Gastrocnemius medialis (tissue), 4 donors: Measurements from ENCODE around the gene MARCHF3. TPM values are rescaled to one million over a fixed set of nuclear protein-coding genes. Genes with fewer than 3 reads are reported as not detected.

Source experiments
- ATAC-seq, 2 donors: fragments of 150-250 bp; one replicate each; pipeline ENCODE4 v1.9.1; 2016
- DNase-seq, 2 donors: peaks; one replicate each; pipeline ENCODE4 v3.0.0-alpha.2; 2019
- H3K27ac ChIP-seq, 4 donors: fragments of 200-600 bp; sonication (generic); 1 replicate in 1 of 4; 2 replicates in 3 of 4; pipeline ENCODE4 v1.5.1; 2016 to 2018; ENCODE audit warnings: mild to moderate bottlenecking in 2 of 4, moderate library complexity in 1 of 4
- H3K27me3 ChIP-seq, 3 donors: fragments of 200-600 bp; sonication (generic) in 2 of 3; 1 replicate in 1 of 3; 2 replicates in 2 of 3; pipeline versions ENCODE4 v1.5.1 to v1.6.0; 2016 to 2019; ENCODE audit warnings: mild to moderate bottlenecking in 1 of 3, moderate library complexity in 1 of 3
- H3K36me3 ChIP-seq, 2 donors: fragments of 200-600 bp; sonication (generic) in 1 of 2; one replicate each; pipeline ENCODE4 v1.5.1; 2017 to 2018
- H3K4me1 ChIP-seq, 2 donors: fragments of 200-600 bp; sonication (generic) in 1 of 2; one replicate each; pipeline ENCODE4 v1.5.1; 2016 to 2017; ENCODE audit warnings: mild to moderate bottlenecking in 2 of 2
- H3K4me3 ChIP-seq, 4 donors: fragments of 200-600 bp; sonication (generic) in 3 of 4; 1 replicate in 1 of 4; 2 replicates in 3 of 4; pipeline ENCODE4 v1.5.1; 2016 to 2019; ENCODE audit warnings: mild to moderate bottlenecking in 2 of 4
- H3K9me3 ChIP-seq, 3 donors: fragments of 200-600 bp; sonication (generic) in 2 of 3; 1 replicate in 1 of 3; 2 replicates in 2 of 3; pipeline ENCODE4 v1.5.1; 2016 to 2019
- POLR2A ChIP-seq, 2 donors: fragments of 450-650 bp; IDR thresholded peaks; one replicate each; pipeline ENCODE4 v1.6.1; 2017; ENCODE audit warnings: antibody characterized with exemption in 2 of 2, mild to moderate bottlenecking in 2 of 2, moderate library complexity in 2 of 2
- in situ Hi-C, 4 donors: fragments of 200-750 bp; cut with MboI; loops; one replicate each; pipeline versions ENCODE4 v1.15.0 to v1.8.0; 2017; ENCODE audit warnings: low sequenced_read_pairs in 4 of 4
- intact Hi-C: fragments of 100-400 bp; cut with DNase I; formaldehyde crosslinking; loops from one replicate; pipeline ENCODE4 v1.15.1; 2023; ENCODE audit warnings: low total_unique reads
- total RNA-seq, 4 donors: library from RNA; depleted of rRNA; stranded (reverse); fragments of >200 nt; gene quantifications; one replicate each; pipeline versions ENCODE4 v1.1.0 to v1.2.3, GENCODE V29; 2016
- TF ChIP-seq, protein P1 (sequence below), 5 experiments: fragments of 450-650 bp in 3 of 5; fragments of 200-600 bp in 2 of 5; sonication (generic) in 2 of 5; IDR thresholded peaks in 4 of 5; conservative IDR thresholded peaks in 1 of 5; 1 replicate in 4 of 5; 2 replicates in 1 of 5; pipeline ENCODE4 v1.5.1; 2016 to 2019; ENCODE audit warnings: antibody characterized with exemption in 5 of 5, mild to moderate bottlenecking in 3 of 5, moderate library complexity in 3 of 5

The MARCHF3 gene
- total RNA-seq, 4 donors from 2014 or later = 2.4 to 6.2 (median 3.6) TPM

- ATAC-seq (no peak), DNase-seq (no peak)
- H3K9me3 ChIP-seq = no peaks in the 10 kb centered on the region
- no peak overlapping the region for H3K27ac ChIP-seq
- in situ Hi-C loops = loop anchor here in 1 of 4 donors (25.0 kb wide), 1 partner anchor 165 kb away; the partner anchor contains the start of gene MARCHF3
- H3K4me3 ChIP-seq = no peak overlapping the region
- intact Hi-C loops = no loop called here
- no peaks in the 10 kb centered on the region for H3K27me3 ChIP-seq
- H3K36me3 ChIP-seq = peaks cover 0 to 6% of the 10 kb centered on the region in 2 donors
- H3K4me1 ChIP-seq = peaks cover 0 to 8% of the 10 kb centered on the region in 2 donors
- no peak for TF ChIP-seq POLR2A (IDR thresholded peaks at IDR 0.05)
- TF ChIP-seq, protein P1, sequence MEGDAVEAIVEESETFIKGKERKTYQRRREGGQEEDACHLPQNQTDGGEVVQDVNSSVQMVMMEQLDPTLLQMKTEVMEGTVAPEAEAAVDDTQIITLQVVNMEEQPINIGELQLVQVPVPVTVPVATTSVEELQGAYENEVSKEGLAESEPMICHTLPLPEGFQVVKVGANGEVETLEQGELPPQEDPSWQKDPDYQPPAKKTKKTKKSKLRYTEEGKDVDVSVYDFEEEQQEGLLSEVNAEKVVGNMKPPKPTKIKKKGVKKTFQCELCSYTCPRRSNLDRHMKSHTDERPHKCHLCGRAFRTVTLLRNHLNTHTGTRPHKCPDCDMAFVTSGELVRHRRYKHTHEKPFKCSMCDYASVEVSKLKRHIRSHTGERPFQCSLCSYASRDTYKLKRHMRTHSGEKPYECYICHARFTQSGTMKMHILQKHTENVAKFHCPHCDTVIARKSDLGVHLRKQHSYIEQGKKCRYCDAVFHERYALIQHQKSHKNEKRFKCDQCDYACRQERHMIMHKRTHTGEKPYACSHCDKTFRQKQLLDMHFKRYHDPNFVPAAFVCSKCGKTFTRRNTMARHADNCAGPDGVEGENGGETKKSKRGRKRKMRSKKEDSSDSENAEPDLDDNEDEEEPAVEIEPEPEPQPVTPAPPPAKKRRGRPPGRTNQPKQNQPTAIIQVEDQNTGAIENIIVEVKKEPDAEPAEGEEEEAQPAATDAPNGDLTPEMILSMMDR (IDR thresholded peaks at IDR 0.05 in 4 of 5, conservative IDR thresholded peaks at IDR 0.05 in 1 of 5) = no peak
These were observed 157.6 kb downstream of the MARCHF3 start for GRCh38 chr5:126872561-126873354.

DNA sequence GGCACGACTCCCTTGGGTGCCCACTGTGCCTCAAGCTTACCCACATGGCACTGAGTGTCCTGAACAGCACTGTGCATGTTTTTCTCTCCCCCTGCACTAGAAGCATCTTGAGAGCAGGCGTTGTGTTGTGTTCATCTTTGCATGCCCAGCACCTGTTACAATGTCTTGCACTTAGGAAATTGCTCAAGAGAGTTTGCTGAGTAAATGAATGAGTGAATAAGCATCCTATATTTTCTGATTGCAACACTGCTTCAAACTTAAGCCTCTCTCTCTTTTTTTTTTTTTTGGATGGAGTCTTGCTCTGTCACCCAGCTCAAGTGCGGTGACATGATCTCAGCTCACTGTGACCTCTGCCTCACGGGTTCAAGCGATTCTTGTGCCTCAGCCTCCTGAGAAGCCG is 158.9 kb downstream of the MARCHF3 start:
- no peak overlapping the region for H3K4me3 ChIP-seq
- no peak for ATAC-seq
- no peaks in the 10 kb centered on the region for H3K9me3 ChIP-seq
- H3K27ac ChIP-seq = no peak overlapping the region
- peaks cover 4 to 8% of the 10 kb centered on the region in 2 donors for H3K4me1 ChIP-seq
- TF ChIP-seq, protein P1 (IDR thresholded peaks at IDR 0.05 in 4 of 5, conservative IDR thresholded peaks at IDR 0.05 in 1 of 5) = no peak
- TF ChIP-seq POLR2A (IDR thresholded peaks at IDR 0.05) = no peak
- no peaks in the 10 kb centered on the region for H3K36me3 ChIP-seq
- in situ Hi-C loops (loop anchor here in 1 of 4 donors (25.0 kb wide), 1 partner anchor 166 kb away; the partner anchor contains the start of gene MARCHF3), intact Hi-C loops (no loop called here)
- no peak for DNase-seq
- H3K27me3 ChIP-seq = no peaks in the 10 kb centered on the region

DNA sequence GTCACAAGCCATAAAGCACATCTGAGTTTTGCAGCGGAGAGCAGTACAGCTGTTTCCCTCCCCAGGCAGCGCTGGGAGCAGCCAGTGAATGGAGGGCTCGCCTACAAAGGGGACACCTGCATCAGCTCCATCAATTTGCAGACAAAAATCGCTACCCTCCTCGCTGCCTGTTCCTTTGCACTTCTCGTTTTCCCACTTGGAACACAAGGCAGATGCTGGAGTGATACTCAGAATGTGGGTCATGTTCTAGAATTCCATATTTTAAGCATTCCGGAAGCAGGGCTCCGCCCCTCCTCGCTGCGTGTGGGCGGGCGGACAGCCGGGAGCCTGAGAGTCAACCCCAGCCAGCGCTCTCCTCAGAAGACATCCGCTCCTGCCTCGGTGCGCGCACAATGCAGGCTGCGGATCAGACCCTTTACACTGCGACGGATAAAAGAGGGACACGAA is 161.3 kb downstream of the MARCHF3 start:
- TF ChIP-seq, protein P1 (IDR thresholded peaks at IDR 0.05 in 4 of 5, conservative IDR thresholded peaks at IDR 0.05 in 1 of 5) = no peak
- TF ChIP-seq POLR2A (IDR thresholded peaks at IDR 0.05) = no peak
- no peak for ATAC-seq
- intact Hi-C loops (no loop called here), in situ Hi-C loops (loop anchor here in 1 of 4 donors (25.0 kb wide), 1 partner anchor 168 kb away; the partner anchor contains the start of gene MARCHF3)
- H3K27ac ChIP-seq = no peak overlapping the region
- DNase-seq = no peak
- no peaks in the 10 kb centered on the region for H3K36me3 ChIP-seq
- no peaks in the 10 kb centered on the region for H3K9me3 ChIP-seq
- H3K4me1 ChIP-seq = peaks cover 4 to 8% of the 10 kb centered on the region in 2 donors
- no peaks in the 10 kb centered on the region for H3K27me3 ChIP-seq
- peak overlapping the region in 1 of 4 donors; percentile 21 for H3K4me3 ChIP-seq

GRCh38 chr5:126868338-126869004 is 161.9 kb downstream of the MARCHF3 start:
- H3K36me3 ChIP-seq = no peaks in the 10 kb centered on the region
- H3K27me3 ChIP-seq = no peaks in the 10 kb centered on the region
- intact Hi-C loops = no loop called here
- in situ Hi-C loops = loop anchor here in 1 of 4 donors (25.0 kb wide), 1 partner anchor 169 kb away; the partner anchor contains the start of gene MARCHF3
- ATAC-seq = no peak
- H3K4me3 ChIP-seq = no peak overlapping the region
- DNase-seq = no peak
- peaks cover 4 to 8% of the 10 kb centered on the region in 2 donors for H3K4me1 ChIP-seq
- no peaks in the 10 kb centered on the region for H3K9me3 ChIP-seq
- no peak for TF ChIP-seq POLR2A (IDR thresholded peaks at IDR 0.05)
- TF ChIP-seq, protein P1 (IDR thresholded peaks at IDR 0.05 in 4 of 5, conservative IDR thresholded peaks at IDR 0.05 in 1 of 5) = no peak
- H3K27ac ChIP-seq = no peak overlapping the region
